Right atrium auricular region (tissue), 2 donors: ENCODE data around the gene GPR173. TPM values are rescaled to one million over a fixed set of nuclear protein-coding genes. Genes with fewer than 3 reads are reported as not detected.

ENCODE experiments used
- DNase-seq: peaks from one replicate; pipeline ENCODE4 v3.0.0-alpha.2; 2019; ENCODE audit warnings: low spot score
- H3K27ac ChIP-seq, 2 donors: fragments of 200-600 bp; sonication (generic); 1 replicate in 1 of 2; 2 replicates in 1 of 2; pipeline ENCODE4 v1.5.1; 2016 to 2019
- H3K27me3 ChIP-seq, 2 donors: fragments of 200-600 bp; sonication (generic); one replicate each; pipeline versions ENCODE4 v1.5.1 to v1.6.0; 2017 to 2019
- H3K36me3 ChIP-seq: fragments of 200-600 bp; sonication (generic); one replicate; pipeline ENCODE4 v1.5.1; 2016
- H3K4me1 ChIP-seq, 2 donors: fragments of 200-600 bp; sonication (generic); one replicate each; pipeline versions ENCODE4 v1.5.1 to v1.6.0; 2017 to 2019
- H3K4me3 ChIP-seq, 2 donors: fragments of 200-600 bp; sonication (generic); 1 replicate in 1 of 2; 2 replicates in 1 of 2; pipeline ENCODE4 v1.5.1; 2017 to 2019; ENCODE audit warnings: mild to moderate bottlenecking in 1 of 2, moderate library complexity in 1 of 2
- H3K9me3 ChIP-seq, 2 donors: fragments of 200-600 bp; sonication (generic); one replicate each; pipeline ENCODE4 v1.5.1; 2019
- total RNA-seq, 2 donors: library from RNA; depleted of rRNA; stranded (reverse); fragments of >200 nt; gene quantifications; one replicate each; pipeline ENCODE4 v1.1.0, GENCODE V29; 2016
- TF ChIP-seq, protein P1 (sequence below), 2 donors: fragments of 200-600 bp; sonication (generic); IDR thresholded peaks; one replicate each; pipeline ENCODE4 v1.5.1; 2019; ENCODE audit warnings: antibody characterized with exemption in 2 of 2

The GPR173 gene
- total RNA-seq, 2 donors from 2014 or later: 0.93 to 2.4 TPM

DNA sequence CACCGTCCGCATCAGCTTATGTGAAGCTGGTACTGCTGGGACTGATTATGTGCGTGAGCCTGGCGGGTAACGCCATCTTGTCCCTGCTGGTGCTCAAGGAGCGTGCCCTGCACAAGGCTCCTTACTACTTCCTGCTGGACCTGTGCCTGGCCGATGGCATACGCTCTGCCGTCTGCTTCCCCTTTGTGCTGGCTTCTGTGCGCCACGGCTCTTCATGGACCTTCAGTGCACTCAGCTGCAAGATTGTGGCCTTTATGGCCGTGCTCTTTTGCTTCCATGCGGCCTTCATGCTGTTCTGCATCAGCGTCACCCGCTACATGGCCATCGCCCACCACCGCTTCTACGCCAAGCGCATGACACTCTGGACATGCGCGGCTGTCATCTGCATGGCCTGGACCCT lies 28.1 kb downstream of the GPR173 start:
- no peak for DNase-seq
- H3K9me3 ChIP-seq: no peaks in the 10 kb centered on the region
- TF ChIP-seq, protein P1, sequence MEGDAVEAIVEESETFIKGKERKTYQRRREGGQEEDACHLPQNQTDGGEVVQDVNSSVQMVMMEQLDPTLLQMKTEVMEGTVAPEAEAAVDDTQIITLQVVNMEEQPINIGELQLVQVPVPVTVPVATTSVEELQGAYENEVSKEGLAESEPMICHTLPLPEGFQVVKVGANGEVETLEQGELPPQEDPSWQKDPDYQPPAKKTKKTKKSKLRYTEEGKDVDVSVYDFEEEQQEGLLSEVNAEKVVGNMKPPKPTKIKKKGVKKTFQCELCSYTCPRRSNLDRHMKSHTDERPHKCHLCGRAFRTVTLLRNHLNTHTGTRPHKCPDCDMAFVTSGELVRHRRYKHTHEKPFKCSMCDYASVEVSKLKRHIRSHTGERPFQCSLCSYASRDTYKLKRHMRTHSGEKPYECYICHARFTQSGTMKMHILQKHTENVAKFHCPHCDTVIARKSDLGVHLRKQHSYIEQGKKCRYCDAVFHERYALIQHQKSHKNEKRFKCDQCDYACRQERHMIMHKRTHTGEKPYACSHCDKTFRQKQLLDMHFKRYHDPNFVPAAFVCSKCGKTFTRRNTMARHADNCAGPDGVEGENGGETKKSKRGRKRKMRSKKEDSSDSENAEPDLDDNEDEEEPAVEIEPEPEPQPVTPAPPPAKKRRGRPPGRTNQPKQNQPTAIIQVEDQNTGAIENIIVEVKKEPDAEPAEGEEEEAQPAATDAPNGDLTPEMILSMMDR (IDR thresholded peaks at IDR 0.05): no peak
- no peak overlapping the region for H3K27ac ChIP-seq
- H3K4me3 ChIP-seq: no peak overlapping the region
- H3K36me3 ChIP-seq: no peaks in the 10 kb centered on the region
- H3K4me1 ChIP-seq: no peaks in the 10 kb centered on the region
- H3K27me3 ChIP-seq: no peaks in the 10 kb centered on the region

DNA sequence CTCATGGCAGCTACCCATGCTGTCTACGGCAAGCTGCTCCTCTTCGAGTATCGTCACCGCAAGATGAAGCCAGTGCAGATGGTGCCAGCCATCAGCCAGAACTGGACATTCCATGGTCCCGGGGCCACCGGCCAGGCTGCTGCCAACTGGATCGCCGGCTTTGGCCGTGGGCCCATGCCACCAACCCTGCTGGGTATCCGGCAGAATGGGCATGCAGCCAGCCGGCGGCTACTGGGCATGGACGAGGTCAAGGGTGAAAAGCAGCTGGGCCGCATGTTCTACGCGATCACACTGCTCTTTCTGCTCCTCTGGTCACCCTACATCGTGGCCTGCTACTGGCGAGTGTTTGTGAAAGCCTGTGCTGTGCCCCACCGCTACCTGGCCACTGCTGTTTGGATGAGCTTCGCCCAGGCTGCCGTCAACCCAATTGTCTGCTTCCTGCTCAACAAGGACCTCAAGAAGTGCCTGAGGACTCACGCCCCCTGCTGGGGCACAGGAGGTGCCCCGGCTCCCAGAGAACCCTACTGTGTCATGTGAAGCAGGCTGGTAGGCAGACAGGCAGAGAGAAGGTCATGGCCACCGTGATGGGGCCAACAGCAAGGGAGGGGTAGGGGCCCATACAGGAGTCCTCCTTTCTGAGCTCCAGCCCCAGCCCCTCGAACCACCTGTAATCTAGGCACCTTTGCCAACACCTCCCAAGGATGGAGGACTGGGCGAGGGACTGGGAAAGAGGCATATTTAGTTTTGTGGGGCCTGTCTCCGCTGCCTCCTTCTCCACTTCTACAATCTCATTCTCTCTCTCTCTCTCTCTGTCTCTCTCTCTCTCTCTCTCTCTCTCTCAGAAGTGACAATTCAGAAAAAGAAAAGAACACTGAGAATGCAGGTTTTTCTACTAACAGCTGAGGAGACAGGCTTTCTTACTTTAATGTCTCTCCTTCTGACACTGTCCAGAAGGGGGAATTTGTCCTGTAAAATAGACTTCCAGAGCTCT lies 28.9 kb downstream of the GPR173 start:
- H3K9me3 ChIP-seq: no peaks in the 10 kb centered on the region
- no peaks in the 10 kb centered on the region for H3K27me3 ChIP-seq
- H3K4me1 ChIP-seq: no peaks in the 10 kb centered on the region
- no peak overlapping the region for H3K27ac ChIP-seq
- TF ChIP-seq, protein P1 (IDR thresholded peaks at IDR 0.05): no peak
- H3K36me3 ChIP-seq: no peaks in the 10 kb centered on the region
- no peak for DNase-seq
- H3K4me3 ChIP-seq: no peak overlapping the region

GRCh38 chrX:53078943-53079342 lies 30.4 kb downstream of the GPR173 start:
- no peaks in the 10 kb centered on the region for H3K36me3 ChIP-seq
- H3K9me3 ChIP-seq: no peaks in the 10 kb centered on the region
- no peak for DNase-seq
- H3K27ac ChIP-seq: no peak overlapping the region
- H3K27me3 ChIP-seq: no peaks in the 10 kb centered on the region
- no peaks in the 10 kb centered on the region for H3K4me1 ChIP-seq
- H3K4me3 ChIP-seq: no peak overlapping the region
- TF ChIP-seq, protein P1 (IDR thresholded peaks at IDR 0.05): no peak

- Histone ChIP-seq H3K4me3 (peak overlapping the region; percentile 29 to 40), H3K4me1 (peaks cover 0 to 2% of the 10 kb centered on the region in 2 donors), H3K27me3 (no peaks in the 10 kb centered on the region), H3K27ac (peak overlapping the region; percentile 76 to 79), H3K9me3 (no peaks in the 10 kb centered on the region), H3K36me3 (peaks cover 14% of the 10 kb centered on the region)
- DNase-seq: no peak
- TF ChIP-seq, protein P1 (IDR thresholded peaks at IDR 0.05): no peak
Observed at GRCh38 chrX:53080628-53081580, 32.3 kb downstream of the GPR173 start.

DNA sequence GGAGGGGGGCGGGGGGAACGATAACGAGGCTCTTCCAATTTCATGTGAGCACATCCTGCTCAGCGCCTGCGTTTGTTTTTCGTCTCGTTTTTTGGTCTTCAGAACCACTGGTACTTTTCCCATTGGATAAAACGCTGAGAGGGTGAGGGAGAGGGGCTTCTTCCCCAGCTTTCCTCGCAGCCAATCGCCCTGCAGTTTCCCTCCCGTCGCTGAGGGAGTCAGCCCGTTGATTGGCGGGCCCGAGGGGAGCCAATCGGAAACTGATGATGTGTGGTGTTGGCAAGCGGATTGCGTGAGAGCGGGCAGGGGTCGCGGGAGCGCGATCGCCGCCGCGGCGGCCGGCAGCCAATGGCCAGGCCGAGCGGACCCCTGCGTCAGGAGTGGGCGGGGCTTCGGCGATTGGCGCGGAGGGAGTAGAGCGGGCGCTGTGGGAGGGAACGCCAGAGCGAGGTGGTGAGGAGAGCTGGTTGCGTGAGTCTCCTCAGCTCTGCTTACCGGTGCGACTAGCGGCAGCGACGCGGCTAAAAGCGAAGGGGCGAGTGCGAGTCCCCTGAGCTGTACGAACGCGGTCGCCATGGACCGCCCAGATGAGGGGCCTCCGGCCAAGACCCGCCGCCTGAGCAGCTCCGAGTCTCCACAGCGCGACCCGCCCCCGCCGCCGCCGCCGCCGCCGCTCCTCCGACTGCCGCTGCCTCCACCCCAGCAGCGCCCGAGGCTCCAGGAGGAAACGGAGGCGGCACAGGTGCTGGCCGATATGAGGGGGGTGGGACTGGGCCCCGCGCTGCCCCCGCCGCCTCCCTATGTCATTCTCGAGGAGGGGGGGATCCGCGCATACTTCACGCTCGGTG lies 33.6 kb downstream of the GPR173 start, which contains the start of gene TSPYL2:
TSS of gene TSPYL2 (plus strand) at position 443 of the 848 bp plus-strand sequence. CDS start at position 575, 132 bp downstream.
- H3K27ac ChIP-seq: peak within 1 kb of the TSS; percentile 89 to 94
- no peaks in the 10 kb centered on the region for H3K27me3 ChIP-seq
- TF ChIP-seq, protein P1 (IDR thresholded peaks at IDR 0.05): no peak
- H3K36me3 ChIP-seq: peaks cover 14% of the 10 kb centered on the region
- peak; percentile 95 for DNase-seq
- no peaks in the 10 kb centered on the region for H3K9me3 ChIP-seq
- peaks cover 0 to 12% of the 10 kb centered on the region in 2 donors for H3K4me1 ChIP-seq
- peak within 1 kb of the TSS; percentile 56 to 71 for H3K4me3 ChIP-seq
